Ovary (tissue), 9 donors: ENCODE measurements around the gene ARID2. TPM values are rescaled to one million over a fixed set of nuclear protein-coding genes. Genes with fewer than 3 reads are reported as not detected.

Experiments used
- DNase-seq, 5 donors: peaks; one replicate each; pipeline ENCODE4 v3.0.0-alpha.2; 2019 to 2020
- H3K27ac ChIP-seq, 2 donors: fragments of 200-600 bp; one replicate each; pipeline versions ENCODE4 v1.5.1 to v1.8.0; 2019 to 2022
- H3K27me3 ChIP-seq: fragments of 200-600 bp; one replicate; pipeline ENCODE4 v1.8.0; 2022
- H3K36me3 ChIP-seq: fragments of 200-600 bp; sonication (generic); one replicate; pipeline ENCODE4 v1.5.1; 2019
- H3K4me1 ChIP-seq: one replicate; pipeline ENCODE4 v1.8.1; 2013; ENCODE audit warnings: mild to moderate bottlenecking, moderate library complexity; ENCODE audit not compliant: insufficient read depth
- H3K4me3 ChIP-seq: fragments of 200-600 bp; sonication (generic); one replicate; pipeline ENCODE4 v1.5.1; 2017
- H3K9me3 ChIP-seq, 2 donors: fragments of 200-600 bp in 1 of 2; sonication (generic) in 1 of 2; one replicate each; pipeline versions ENCODE4 v1.5.1 to v1.8.1; 2013 to 2019; ENCODE audit warnings: mild to moderate bottlenecking in 1 of 2, moderate library complexity in 1 of 2
- CTCF ChIP-seq, 3 donors: fragments of 450-650 bp in 2 of 3; fragments of 200-600 bp in 1 of 3; IDR thresholded peaks; one replicate each; pipeline versions ENCODE4 v1.5.1 to v1.8.0; 2016 to 2022; ENCODE audit warnings: antibody characterized with exemption in 3 of 3, mild to moderate bottlenecking in 1 of 3
- EP300 ChIP-seq: sonication (generic); formaldehyde crosslinking; IDR thresholded peaks from one replicate; pipeline ENCODE4 v1.6.1; 2017; ENCODE audit warnings: antibody characterized with exemption
- POLR2A ChIP-seq: fragments of 450-650 bp; IDR thresholded peaks from one replicate; pipeline ENCODE4 v1.6.1; 2017; ENCODE audit warnings: antibody characterized with exemption, mild to moderate bottlenecking, moderate library complexity
- WGBS, 3 donors: extraction: QIAGEN DNeasy Blood & Tissue Kit in 1 of 3; methylation state at CpG; one replicate each; pipeline versions ENCODE4 v1.1.5 to v1.1.7; 2013 to 2017; 5-methylcytosine and 5-hydroxymethylcytosine counted together
- intact Hi-C, 4 donors: fragments of 100-400 bp; cut with DNase I; formaldehyde crosslinking; loops; one replicate each; pipeline versions ENCODE4 v1.11.0 to v1.15.1; 2022 to 2023
- polyA plus RNA-seq, 2 donors: library from polyadenylated mRNA; stranded (reverse); fragments of 200-250 nt in 1 of 2; fragments of 350-450 nt in 1 of 2; fragmentation: Illumina TruSeq in 1 of 2; extraction: RNeasy Lipid Tissue Mini Kit (QIAGEN cat#74804) in 1 of 2; gene quantifications; one replicate each; pipeline ENCODE4 v1.2.3, GENCODE V29; 2013 to 2014
- total RNA-seq, 7 donors: library from RNA; depleted of rRNA in 2 of 7; stranded (reverse); fragments of >200 nt in 2 of 7; fragmentation: NEBNext Ultra II Directional in 3 of 7; extraction: Animal tissue kit (Norgen Biotek cat#: 25700) in 3 of 7; gene quantifications; one replicate each; pipeline versions ENCODE4 v1.1.0 to v1.2.4, GENCODE V29; 2016 to 2023
- donor health status: DM: no; HTN: no; CAD: no; lungs with moderate emphysema.
- donor health status: DM: no; HTN: no; CAD: no.
- donor health status: Bipolar disorder and iron deficiency.
- donor health status: DM: yes; HTN: yes; CAD: no.
- donor health status: DM: no; HTN: no; CAD: no.
- donor health status: DM: yes; HTN: yes; CAD: no.

Gene ARID2
- total and polyA plus RNA-seq, 9 donors: 7.9 to 39.5 (median 32.1) TPM

GRCh38 chr12:45695606-45696005, 33.9 kb upstream of the ARID2 start:
- no peaks in the 10 kb centered on the region for H3K36me3 ChIP-seq
- intact Hi-C loops: no loop called here
- no peak overlapping the region for H3K4me3 ChIP-seq
- H3K27ac ChIP-seq: no peak overlapping the region
- H3K4me1 ChIP-seq: no peaks in the 10 kb centered on the region
- H3K27me3 ChIP-seq: no peaks in the 10 kb centered on the region
- no peak for TF ChIP-seq POLR2A
- no peak for TF ChIP-seq EP300
- no peak for TF ChIP-seq CTCF (IDR thresholded peaks at IDR 0.05)
- no peaks in the 10 kb centered on the region for H3K9me3 ChIP-seq
- DNase-seq: no peak

GRCh38 chr12:45696049-45696448, 33.5 kb upstream of the ARID2 start:
- TF ChIP-seq POLR2A (no peak), EP300 (no peak), CTCF (IDR thresholded peaks at IDR 0.05) (no peak)
- 98 to 100% (median 99%) methylated on average over 7 of the region's 7 CpGs for WGBS, 3 donors
- H3K4me1 ChIP-seq: no peaks in the 10 kb centered on the region
- no peaks in the 10 kb centered on the region for H3K9me3 ChIP-seq
- no peaks in the 10 kb centered on the region for H3K36me3 ChIP-seq
- no peaks in the 10 kb centered on the region for H3K27me3 ChIP-seq
- DNase-seq: no peak
- intact Hi-C loops: no loop called here
- H3K27ac ChIP-seq: no peak overlapping the region
- no peak overlapping the region for H3K4me3 ChIP-seq

GRCh38 chr12:45697371-45697770, 32.1 kb upstream of the ARID2 start:
- WGBS, 3 donors: 74 to 84% (median 76%) methylated on average over 6 of the region's 6 CpGs
- intact Hi-C loops: no loop called here
- no peak overlapping the region for H3K4me3 ChIP-seq
- no peak for TF ChIP-seq POLR2A
- no peaks in the 10 kb centered on the region for H3K36me3 ChIP-seq
- H3K9me3 ChIP-seq: no peaks in the 10 kb centered on the region
- no peak overlapping the region for H3K27ac ChIP-seq
- no peak for DNase-seq
- no peaks in the 10 kb centered on the region for H3K4me1 ChIP-seq
- no peaks in the 10 kb centered on the region for H3K27me3 ChIP-seq

- H3K27ac ChIP-seq: no peak overlapping the region
- 73 to 83% (median 74%) methylated on average over 4 of the region's 4 CpGs for WGBS, 3 donors
- H3K4me1 ChIP-seq: no peaks in the 10 kb centered on the region
- intact Hi-C loops: no loop called here
- no peaks in the 10 kb centered on the region for H3K27me3 ChIP-seq
- no peak for TF ChIP-seq POLR2A
- TF ChIP-seq CTCF (IDR thresholded peaks at IDR 0.05): no peak
- no peak for TF ChIP-seq EP300
- DNase-seq: no peak
- no peaks in the 10 kb centered on the region for H3K9me3 ChIP-seq
- no peaks in the 10 kb centered on the region for H3K36me3 ChIP-seq
- no peak overlapping the region for H3K4me3 ChIP-seq
Measured at GRCh38 chr12:45701296-45701695, 28.2 kb upstream of the ARID2 start.

GRCh38 chr12:45703942-45704341, 25.6 kb upstream of the ARID2 start:
- Histone ChIP-seq H3K9me3 (no peaks in the 10 kb centered on the region), H3K4me3 (no peak overlapping the region), H3K27me3 (no peaks in the 10 kb centered on the region), H3K27ac (no peak overlapping the region), H3K4me1 (no peaks in the 10 kb centered on the region), H3K36me3 (no peaks in the 10 kb centered on the region)
- TF ChIP-seq POLR2A (no peak), CTCF (IDR thresholded peaks at IDR 0.05) (no peak), EP300 (no peak)
- no peak for DNase-seq
- intact Hi-C loops: no loop called here
